Stimulated activated memory B cell treated with anti-CD40 and anti-IgM and Interleukin-4, amounts not matched to agents 10 μg/mL and 1 μg/mL and 100 μg/mL, for 72 hours (primary cell): Measurements from ENCODE around the gene DIPK1B.
"Not testable (repeated sequence)": the region's sequence is repeated elsewhere in the genome, so short reads cannot be mapped to it uniquely, and the experiment has no call there.

Experiments used
- ATAC-seq: fragments of 150-1000 bp; cut with Tn5 transposase; 2 replicates; pipeline ENCODE4 v1.10.0; 2021
- H3K27ac Mint-ChIP-seq: one replicate; pipeline ENCODE4 v1.8.0; 2022; ENCODE audit warnings: mild to moderate bottlenecking, mixed read lengths
- H3K27me3 Mint-ChIP-seq: one replicate; pipeline ENCODE4 v1.8.0; 2022; ENCODE audit warnings: mixed read lengths
- H3K36me3 Mint-ChIP-seq: one replicate; pipeline ENCODE4 v1.8.0; 2022; ENCODE audit warnings: mixed read lengths
- H3K4me1 Mint-ChIP-seq: one replicate; pipeline ENCODE4 v1.8.0; 2022; ENCODE audit warnings: mixed read lengths
- H3K4me3 Mint-ChIP-seq: one replicate; pipeline ENCODE4 v1.8.0; 2022; ENCODE audit warnings: mild to moderate bottlenecking, moderate library complexity, mixed read lengths
- H3K9me3 Mint-ChIP-seq: one replicate; pipeline ENCODE4 v1.8.0; 2022; ENCODE audit warnings: mixed read lengths

DIPK1B gene

GRCh38 chr9:136760834-136761544 lies 48.6 kb downstream of the DIPK1B start:
- Mint-ChIP-seq H3K27ac (peak overlapping the region; percentile 67), H3K4me1 (peaks cover 38% of the 10 kb centered on the region)
- ATAC-seq, H3K36me3 Mint-ChIP-seq, H3K9me3 Mint-ChIP-seq, H3K27me3 Mint-ChIP-seq, H3K4me3 Mint-ChIP-seq: not testable (repeated sequence)

- no peak for ATAC-seq
- Mint-ChIP-seq H3K27ac (no peak overlapping the region), H3K9me3 (no peaks in the 10 kb centered on the region), H3K4me3 (no peak overlapping the region), H3K36me3 (no peaks in the 10 kb centered on the region), H3K4me1 (peaks cover 44% of the 10 kb centered on the region), H3K27me3 (no peaks in the 10 kb centered on the region)
Observed at GRCh38 chr9:136761545-136761981, 49.2 kb downstream of the DIPK1B start.

- H3K36me3 Mint-ChIP-seq: no peaks in the 10 kb centered on the region
- no peaks in the 10 kb centered on the region for H3K9me3 Mint-ChIP-seq
- H3K4me1 Mint-ChIP-seq: peaks cover 51% of the 10 kb centered on the region
- H3K27me3 Mint-ChIP-seq: no peaks in the 10 kb centered on the region
- ATAC-seq: no peak
- H3K4me3 Mint-ChIP-seq: no peak overlapping the region
- H3K27ac Mint-ChIP-seq: no peak overlapping the region
Observed at GRCh38 chr9:136762221-136762691, 49.9 kb downstream of the DIPK1B start.

GRCh38 chr9:136762915-136763648 lies 50.7 kb downstream of the DIPK1B start:
- Mint-ChIP-seq H3K36me3 (no peaks in the 10 kb centered on the region), H3K27me3 (no peaks in the 10 kb centered on the region), H3K27ac (no peak overlapping the region), H3K4me1 (peaks cover 56% of the 10 kb centered on the region), H3K9me3 (no peaks in the 10 kb centered on the region), H3K4me3 (no peak overlapping the region)
- no peak for ATAC-seq

GRCh38 chr9:136763649-136764035 lies 51.3 kb downstream of the DIPK1B start:
- Mint-ChIP-seq H3K27ac (no peak overlapping the region), H3K4me1 (peaks cover 57% of the 10 kb centered on the region), H3K36me3 (no peaks in the 10 kb centered on the region), H3K9me3 (no peaks in the 10 kb centered on the region), H3K4me3 (no peak overlapping the region), H3K27me3 (no peaks in the 10 kb centered on the region)
- ATAC-seq: no peak

GRCh38 chr9:136764301-136764891 lies 52.0 kb downstream of the DIPK1B start, which contains the start of gene LCN15:
LCN15 (minus strand) TSS chr9:136764518; CDS start chr9:136764488, 30 bp downstream.
- no peak for ATAC-seq
- Mint-ChIP-seq H3K36me3 (no peaks in the 10 kb centered on the region), H3K27ac (peak within 1 kb of the TSS; percentile 81), H3K9me3 (no peaks in the 10 kb centered on the region), H3K4me3 (no peak within 1 kb of the TSS), H3K27me3 (peaks cover under 1% of the 10 kb centered on the region), H3K4me1 (peaks cover 58% of the 10 kb centered on the region)

- H3K4me1 Mint-ChIP-seq: peaks cover 57% of the 10 kb centered on the region
- H3K27me3 Mint-ChIP-seq: peaks cover 7% of the 10 kb centered on the region
- H3K27ac Mint-ChIP-seq: peak overlapping the region; percentile 81
- H3K36me3 Mint-ChIP-seq: no peaks in the 10 kb centered on the region
- H3K4me3 Mint-ChIP-seq: no peak overlapping the region
- H3K9me3 Mint-ChIP-seq: no peaks in the 10 kb centered on the region
- no peak for ATAC-seq
Observed at GRCh38 chr9:136765041-136765440, 52.7 kb downstream of the DIPK1B start.

GRCh38 chr9:136765745-136766409 lies 53.5 kb downstream of the DIPK1B start:
- Mint-ChIP-seq H3K27ac (peak overlapping the region; percentile 81), H3K4me3 (peak overlapping the region; percentile 65), H3K4me1 (peaks cover 49% of the 10 kb centered on the region)
- H3K27me3 Mint-ChIP-seq, H3K9me3 Mint-ChIP-seq, H3K36me3 Mint-ChIP-seq: not testable (repeated sequence)
- peak; percentile 66 for ATAC-seq

- Mint-ChIP-seq H3K4me3 (peak overlapping the region; percentile 30), H3K4me1 (peaks cover 43% of the 10 kb centered on the region), H3K27ac (peak overlapping the region; percentile 81)
- H3K27me3 Mint-ChIP-seq, H3K36me3 Mint-ChIP-seq, H3K9me3 Mint-ChIP-seq, ATAC-seq: not testable (repeated sequence)
Observed at GRCh38 chr9:136766410-136767120, 54.2 kb downstream of the DIPK1B start.

- Mint-ChIP-seq H3K27ac (no peak overlapping the region), H3K4me3 (peak overlapping the region; percentile 7), H3K9me3 (peaks cover 6% of the 10 kb centered on the region), H3K36me3 (peaks cover 6% of the 10 kb centered on the region), H3K27me3 (peaks cover 9% of the 10 kb centered on the region), H3K4me1 (peaks cover 51% of the 10 kb centered on the region)
- ATAC-seq: peak; percentile 65
Observed at GRCh38 chr9:136769710-136770191, 57.4 kb downstream of the DIPK1B start.

GRCh38 chr9:136771907-136772415 lies 59.6 kb downstream of the DIPK1B start:
- Mint-ChIP-seq H3K27me3 (peaks cover 12% of the 10 kb centered on the region), H3K36me3 (peaks cover 6% of the 10 kb centered on the region), H3K27ac (no peak overlapping the region), H3K9me3 (peaks cover 6% of the 10 kb centered on the region), H3K4me1 (peaks cover 35% of the 10 kb centered on the region), H3K4me3 (no peak overlapping the region)
- no peak for ATAC-seq

GRCh38 chr9:136773386-136774044 lies 61.1 kb downstream of the DIPK1B start:
- H3K4me1 Mint-ChIP-seq: peaks cover 22% of the 10 kb centered on the region
- peak; percentile 78 for ATAC-seq
- H3K27me3 Mint-ChIP-seq: peaks cover 28% of the 10 kb centered on the region
- peaks cover 6% of the 10 kb centered on the region for H3K36me3 Mint-ChIP-seq
- H3K9me3 Mint-ChIP-seq: peaks cover 6% of the 10 kb centered on the region
- H3K4me3 Mint-ChIP-seq: no peak overlapping the region
- no peak overlapping the region for H3K27ac Mint-ChIP-seq
